ENCODE measurements around the gene SERPINA6.

DNA sequence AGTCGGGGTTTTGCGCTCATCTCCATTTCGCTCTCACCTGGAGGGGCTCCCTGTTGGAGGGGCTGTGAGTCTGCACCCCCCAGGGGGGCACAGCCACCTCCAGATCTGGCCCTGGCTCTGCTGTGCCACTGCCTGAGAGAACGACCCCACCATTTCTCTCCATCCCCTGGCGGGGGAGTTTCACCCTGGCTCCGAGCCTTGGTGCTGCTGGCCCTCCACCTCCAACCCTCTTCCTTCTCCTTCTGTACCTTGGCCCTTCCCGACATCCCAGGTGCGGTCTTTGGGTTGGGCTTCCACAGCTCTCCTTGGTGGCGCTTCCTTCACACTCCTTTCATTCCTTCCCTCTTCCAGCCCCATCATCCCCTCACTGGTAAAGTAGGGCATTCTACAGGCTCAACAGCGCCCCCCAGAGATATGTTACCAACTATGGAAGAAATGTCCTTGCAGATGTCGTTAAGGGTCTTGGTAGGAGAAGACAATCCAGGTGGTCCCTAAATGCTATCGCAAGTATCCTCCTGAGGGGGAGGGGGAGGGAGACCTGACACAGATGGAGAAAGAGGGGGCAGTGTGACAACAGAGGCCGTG is 49.0 kb upstream of the SERPINA6 start:
- TF ChIP-seq CTCF (IDR thresholded peaks at IDR 0.05) (no peak), EZH2 (IDR thresholded peaks at IDR 0.05; ENCODE audit: borderline replicate concordance, insufficient read depth, low read depth, low read length, poor library complexity, severe bottlenecking) (no peak)

Data from B cell (primary cell).